GM19468 (cell line): ENCODE data around the gene DDOST.

Experiments
- ATAC-seq: cut with Tn5 transposase; IDR thresholded peaks from one replicate; pipeline ENCODE4 v1.9.1; 2021; ENCODE audit warnings: mild to moderate bottlenecking, moderate library complexity, moderate number of reproducible peaks; ENCODE audit not compliant: unreplicated experiment; ENCODE audit errors: extremely low read depth

DDOST gene

GRCh38 chr1:20602851-20603450 lies 58.2 kb downstream of the DDOST start:
- ATAC-seq: no peak
